SJSA1 (cell line): ENCODE results near the gene EIF4B. TPM values are rescaled to one million over a fixed set of nuclear protein-coding genes. Genes with fewer than 3 reads are reported as not detected.

Experiments used
- DNase-seq, 2 experiments: peaks; one replicate each; pipeline ENCODE4 v3.0.0-alpha.2; 2015 to 2020; ENCODE audit warnings: low spot score in 2 of 2, low read depth in 1 of 2
- H3K27ac ChIP-seq: fragments of 250-450 bp; sonication (Bioruptor Pico); 2 replicates; pipeline ENCODE4 v1.5.1; 2020; ENCODE audit warnings: mild to moderate bottlenecking, moderate library complexity
- H3K27me3 ChIP-seq: fragments of 250-450 bp; sonication (Bioruptor Pico); replicated peaks from 2 replicates; pipeline ENCODE4 v1.5.1; 2020; ENCODE audit warnings: mild to moderate bottlenecking, moderate library complexity
- H3K36me3 ChIP-seq: fragments of 250-450 bp; sonication (Bioruptor Pico); 2 replicates; pipeline ENCODE4 v1.5.1; 2020; ENCODE audit warnings: mild to moderate bottlenecking
- H3K4me1 ChIP-seq: fragments of 250-450 bp; sonication (Bioruptor Pico); replicated peaks from 2 replicates; pipeline ENCODE4 v1.6.1; 2021; ENCODE audit warnings: mild to moderate bottlenecking
- H3K4me3 ChIP-seq: fragments of 250-450 bp; sonication (Bioruptor Pico); 2 replicates; pipeline ENCODE4 v1.5.1; 2020; ENCODE audit warnings: mild to moderate bottlenecking
- H3K9me3 ChIP-seq: fragments of 250-450 bp; sonication (Bioruptor Pico); replicated peaks from 2 replicates; pipeline ENCODE4 v1.5.1; 2020; ENCODE audit warnings: mild to moderate bottlenecking
- total RNA-seq: library from RNA; depleted of rRNA; stranded (reverse); fragments of >200 nt; shearing (Covaris generic); gene quantifications from 2 replicates; pipeline ENCODE4 v1.2.3, GENCODE V29; 2014

Gene EIF4B
- total RNA-seq, 1 experiment from 2014 or later = 263 TPM

- peaks cover 11% of the 10 kb centered on the region for H3K4me1 ChIP-seq
- H3K27me3 ChIP-seq = no peaks in the 10 kb centered on the region
- H3K9me3 ChIP-seq = no peaks in the 10 kb centered on the region
- H3K36me3 ChIP-seq = peaks cover 34% of the 10 kb centered on the region
- no peak for DNase-seq
- no peak overlapping the region for H3K4me3 ChIP-seq
- H3K27ac ChIP-seq = no peak overlapping the region
Observed at GRCh38 chr12:53061404-53062010, 55.3 kb downstream of the EIF4B start.

GRCh38 chr12:53062011-53062961, 56.0 kb downstream of the EIF4B start:
- no peaks in the 10 kb centered on the region for H3K9me3 ChIP-seq
- no peak overlapping the region for H3K4me3 ChIP-seq
- H3K27me3 ChIP-seq = no peaks in the 10 kb centered on the region
- H3K27ac ChIP-seq = no peak overlapping the region
- peaks cover 19% of the 10 kb centered on the region for H3K4me1 ChIP-seq
- peaks cover 39% of the 10 kb centered on the region for H3K36me3 ChIP-seq
- DNase-seq = no peak

DNA sequence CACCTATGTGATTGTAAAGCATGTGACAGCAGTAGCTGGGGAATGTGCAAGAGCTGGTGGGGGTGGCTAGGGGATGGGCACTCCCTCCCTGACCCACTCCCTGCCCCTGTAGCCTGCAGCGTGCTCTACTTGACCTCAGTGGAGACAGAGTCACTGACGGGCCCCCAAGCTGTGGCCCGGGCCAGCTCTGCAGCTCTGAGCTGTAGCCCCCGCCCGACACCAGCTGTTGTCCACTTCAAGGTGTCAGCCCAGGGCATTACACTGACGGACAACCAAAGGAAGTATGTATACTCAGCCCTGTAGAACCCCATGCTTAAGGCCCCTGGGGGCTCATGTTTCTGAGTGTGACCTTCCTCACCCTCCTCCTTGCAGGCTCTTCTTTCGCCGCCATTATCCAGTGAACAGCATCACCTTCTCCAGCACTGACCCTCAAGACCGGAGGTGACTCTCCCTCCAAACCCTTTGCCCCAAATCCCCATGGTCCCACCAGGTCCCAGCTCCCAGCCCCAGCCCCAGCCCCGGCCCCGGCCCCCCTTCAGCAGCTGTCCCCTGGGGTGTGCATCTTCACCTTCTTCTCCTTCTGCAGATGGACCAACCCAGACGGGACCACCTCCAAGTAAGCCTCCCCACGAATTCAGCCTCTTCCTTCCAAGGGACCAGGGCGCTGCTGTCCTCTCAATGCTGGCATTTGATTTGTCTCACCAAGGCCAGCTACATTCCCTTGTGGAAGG, 56.9 kb downstream of the EIF4B start:
- DNase-seq = no peak
- Histone ChIP-seq H3K4me1 (peaks cover 27% of the 10 kb centered on the region), H3K27ac (no peak overlapping the region), H3K9me3 (no peaks in the 10 kb centered on the region), H3K4me3 (no peak overlapping the region), H3K36me3 (peaks cover 45% of the 10 kb centered on the region), H3K27me3 (no peaks in the 10 kb centered on the region)

DNA sequence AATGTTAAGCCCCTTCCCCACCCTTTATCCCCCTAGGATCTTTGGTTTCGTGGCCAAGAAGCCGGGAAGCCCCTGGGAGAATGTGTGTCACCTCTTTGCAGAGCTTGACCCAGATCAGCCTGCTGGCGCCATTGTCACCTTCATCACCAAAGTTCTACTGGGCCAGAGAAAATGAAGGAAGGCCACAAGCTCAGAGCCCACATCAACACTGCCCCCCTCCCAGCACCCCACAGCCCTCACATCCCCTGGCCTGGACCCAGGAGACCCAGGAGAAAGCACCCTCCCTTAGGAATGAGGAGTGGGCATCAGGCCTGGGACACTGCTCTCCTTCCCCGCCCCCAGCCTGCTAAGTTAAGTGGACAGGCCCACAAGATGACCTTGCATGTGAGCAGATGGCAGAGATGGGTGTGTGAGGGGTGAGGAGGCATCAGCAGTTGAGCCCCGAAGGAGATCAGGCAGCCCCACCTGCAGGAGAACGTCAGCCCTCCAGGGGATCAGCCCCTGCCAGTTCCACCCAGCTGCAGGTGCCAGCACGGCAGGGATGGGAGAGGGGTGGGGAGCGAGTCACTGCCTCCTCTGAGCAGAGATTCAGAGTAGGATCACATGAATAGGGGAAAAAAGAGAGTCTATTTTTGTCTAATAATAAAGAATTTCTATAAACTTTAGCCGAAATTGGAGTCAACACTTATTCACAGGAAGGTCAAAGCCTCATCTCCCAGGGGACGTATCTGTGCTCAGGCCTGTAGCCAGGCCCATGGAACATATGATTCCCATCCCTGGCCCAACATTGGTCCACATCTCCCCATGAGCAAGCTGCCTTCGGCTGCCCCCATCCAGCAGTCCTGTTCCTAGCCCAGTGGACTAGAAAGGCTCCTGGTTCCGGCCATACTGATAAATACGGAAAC, 57.7 kb downstream of the EIF4B start:
- Histone ChIP-seq H3K27me3 (no peaks in the 10 kb centered on the region), H3K9me3 (no peaks in the 10 kb centered on the region), H3K27ac (no peak overlapping the region), H3K4me1 (peaks cover 27% of the 10 kb centered on the region), H3K36me3 (peaks cover 45% of the 10 kb centered on the region), H3K4me3 (no peak overlapping the region)
- DNase-seq = peak in 1 of 2 experiments; percentile 32

DNA sequence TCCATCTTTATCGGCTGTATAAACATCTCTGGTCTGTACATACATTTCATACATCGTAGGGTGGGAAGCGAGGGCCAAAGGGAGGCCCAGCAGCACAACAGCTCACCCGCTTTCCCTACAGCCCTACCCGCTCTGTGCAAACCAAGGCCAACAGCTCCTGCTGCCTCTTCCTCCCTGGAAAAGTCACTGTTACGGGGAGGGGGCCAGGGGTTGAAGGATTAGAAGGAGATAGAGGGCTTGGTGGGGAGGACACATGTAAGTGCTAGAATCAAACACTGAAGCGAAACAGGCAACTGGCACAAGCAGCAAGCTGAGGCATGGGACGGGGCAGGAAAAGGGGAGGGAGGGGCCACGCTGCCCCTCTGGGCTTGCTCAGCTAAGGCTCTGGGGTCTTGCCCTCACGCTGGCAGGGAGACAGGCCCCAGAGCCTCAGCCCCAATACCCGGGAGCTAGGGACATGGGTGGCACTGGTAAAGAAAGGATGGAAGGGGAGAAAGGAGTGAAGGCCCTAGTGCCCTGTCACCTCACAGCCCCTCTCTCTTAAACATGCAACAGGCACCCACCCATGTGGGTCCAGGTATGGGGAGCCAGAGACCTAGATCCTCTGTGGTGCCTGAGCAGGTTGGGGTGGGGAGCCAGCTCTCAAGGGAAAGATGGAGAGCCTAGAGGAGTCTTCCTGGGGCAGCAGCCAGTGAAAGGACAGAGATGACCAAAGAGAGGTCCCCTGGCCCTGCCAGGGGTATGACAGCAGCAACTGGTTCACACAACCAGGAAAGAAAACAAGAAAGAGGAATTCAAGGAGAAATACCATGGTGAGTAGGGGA, 58.6 kb downstream of the EIF4B start:
- H3K27me3 ChIP-seq = no peaks in the 10 kb centered on the region
- H3K4me1 ChIP-seq = peaks cover 27% of the 10 kb centered on the region
- H3K4me3 ChIP-seq = no peak overlapping the region
- H3K9me3 ChIP-seq = no peaks in the 10 kb centered on the region
- H3K36me3 ChIP-seq = peaks cover 46% of the 10 kb centered on the region
- peak in 1 of 2 experiments; percentile 34 for DNase-seq
- no peak overlapping the region for H3K27ac ChIP-seq

DNA sequence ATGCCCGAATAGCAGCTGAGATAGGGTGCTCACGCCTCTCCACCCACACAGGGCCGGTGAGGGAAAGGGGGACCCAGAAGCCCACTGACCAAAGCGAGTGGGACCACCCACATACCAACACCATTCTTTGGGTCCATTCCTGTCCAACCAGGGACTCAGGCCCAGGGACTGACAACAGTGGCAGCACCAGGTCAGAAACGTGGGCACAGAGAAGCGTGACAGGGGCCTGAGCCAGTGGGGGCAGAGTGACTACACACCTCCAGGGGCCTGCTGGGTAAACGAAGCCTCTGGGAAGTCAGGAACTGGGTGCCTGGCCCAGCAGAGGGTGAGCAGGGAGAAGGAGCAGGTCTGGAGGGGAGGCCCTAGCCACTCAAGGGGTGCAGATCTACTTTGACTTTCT, 59.2 kb downstream of the EIF4B start:
- no peak for DNase-seq
- H3K27me3 ChIP-seq = no peaks in the 10 kb centered on the region
- H3K36me3 ChIP-seq = peaks cover 52% of the 10 kb centered on the region
- no peak overlapping the region for H3K27ac ChIP-seq
- no peak overlapping the region for H3K4me3 ChIP-seq
- peaks cover 28% of the 10 kb centered on the region for H3K4me1 ChIP-seq
- H3K9me3 ChIP-seq = no peaks in the 10 kb centered on the region

- peak; percentile 66 to 87 for DNase-seq
- no peaks in the 10 kb centered on the region for H3K9me3 ChIP-seq
- peaks cover 36% of the 10 kb centered on the region for H3K4me1 ChIP-seq
- H3K27me3 ChIP-seq = no peaks in the 10 kb centered on the region
- peaks cover 60% of the 10 kb centered on the region for H3K36me3 ChIP-seq
- H3K4me3 ChIP-seq = no peak overlapping the region
- H3K27ac ChIP-seq = peak overlapping the region; percentile 63
Observed at GRCh38 chr12:53065975-53066931, 60.0 kb downstream of the EIF4B start.

DNA sequence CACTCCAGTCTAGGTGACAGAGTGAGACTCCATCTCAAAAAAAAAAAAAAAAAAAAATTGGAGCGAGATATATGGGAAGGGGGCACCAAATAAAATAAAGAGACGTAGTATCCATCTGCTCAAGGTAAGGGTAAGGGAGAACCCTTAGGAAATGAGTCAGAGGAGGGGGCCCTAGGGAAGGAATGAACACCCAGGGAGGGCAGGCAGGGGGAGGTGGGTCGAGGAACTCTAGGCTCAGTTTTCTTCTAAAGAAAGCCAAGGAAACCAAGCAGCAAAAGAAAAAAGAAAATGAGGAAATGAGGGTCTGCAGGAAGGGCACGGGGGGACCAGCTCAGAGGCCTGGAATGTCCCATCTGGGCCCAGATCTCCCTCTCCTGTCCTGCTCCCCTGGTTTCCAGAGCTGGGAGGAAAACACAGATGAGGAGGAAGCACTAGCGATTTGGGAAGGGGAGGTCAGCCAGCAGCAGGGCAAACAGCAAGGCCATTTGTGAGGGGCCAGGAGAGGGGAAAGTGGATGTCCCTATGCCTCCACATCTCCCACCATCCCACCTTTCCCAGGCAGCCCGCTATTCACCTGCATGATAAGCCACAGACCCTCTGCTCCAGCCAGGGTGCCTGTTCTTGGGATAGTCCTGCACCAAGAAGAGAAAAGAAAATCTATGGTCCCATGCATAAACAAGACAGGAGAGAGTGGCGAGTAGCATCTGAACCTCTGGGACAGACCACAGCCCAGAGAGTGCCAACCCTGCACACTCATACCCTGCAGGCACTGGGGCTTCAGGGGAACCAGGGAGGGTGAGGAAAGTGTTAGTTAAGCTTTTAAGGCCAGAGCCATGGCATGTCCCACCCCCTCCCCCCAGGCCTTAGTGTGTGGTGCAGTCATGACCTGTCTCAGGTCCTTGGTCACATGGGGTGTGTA, 61.1 kb downstream of the EIF4B start:
- H3K27me3 ChIP-seq = no peaks in the 10 kb centered on the region

GRCh38 chr12:53067993-53068770, 61.9 kb downstream of the EIF4B start:
- Histone ChIP-seq H3K36me3 (peaks cover 67% of the 10 kb centered on the region), H3K4me1 (peaks cover 43% of the 10 kb centered on the region), H3K27ac (no peak overlapping the region)

More for the DNA sequence above, 61.1 kb downstream of the EIF4B start:
- peak in 1 of 2 experiments; percentile 39 for DNase-seq
- Histone ChIP-seq H3K4me3 (no peak overlapping the region), H3K27ac (no peak overlapping the region; the same call in 1 of the 2 replicates), H3K4me1 (peaks cover 41% of the 10 kb centered on the region), H3K36me3 (peaks cover 66% of the 10 kb centered on the region), H3K9me3 (no peaks in the 10 kb centered on the region)

GRCh38 chr12:53068811-53069585, 62.7 kb downstream of the EIF4B start:
- no peaks in the 10 kb centered on the region for H3K9me3 ChIP-seq
- peaks cover 43% of the 10 kb centered on the region for H3K4me1 ChIP-seq
- H3K27ac ChIP-seq = no peak overlapping the region
- H3K36me3 ChIP-seq = peaks cover 65% of the 10 kb centered on the region
- H3K4me3 ChIP-seq = no peak overlapping the region
- H3K27me3 ChIP-seq = no peaks in the 10 kb centered on the region
- no peak for DNase-seq

More at GRCh38 chr12:53067993-53068770, 61.9 kb downstream of the EIF4B start:
- no peaks in the 10 kb centered on the region for H3K9me3 ChIP-seq
- DNase-seq = peak in 1 of 2 experiments; percentile 34
- H3K27me3 ChIP-seq = no peaks in the 10 kb centered on the region
- H3K4me3 ChIP-seq = no peak overlapping the region
